HG03108 (cell line): Measurements from ENCODE around the gene HEXIM1.
A peak's percentile ranks its signal among the peaks of the same experiment; 100 is the strongest.

Experiments
- ATAC-seq: cut with Tn5 transposase; IDR thresholded peaks from one replicate; pipeline ENCODE4 v1.9.1; 2021; ENCODE audit warnings: moderate library complexity; ENCODE audit not compliant: unreplicated experiment

Gene HEXIM1

DNA sequence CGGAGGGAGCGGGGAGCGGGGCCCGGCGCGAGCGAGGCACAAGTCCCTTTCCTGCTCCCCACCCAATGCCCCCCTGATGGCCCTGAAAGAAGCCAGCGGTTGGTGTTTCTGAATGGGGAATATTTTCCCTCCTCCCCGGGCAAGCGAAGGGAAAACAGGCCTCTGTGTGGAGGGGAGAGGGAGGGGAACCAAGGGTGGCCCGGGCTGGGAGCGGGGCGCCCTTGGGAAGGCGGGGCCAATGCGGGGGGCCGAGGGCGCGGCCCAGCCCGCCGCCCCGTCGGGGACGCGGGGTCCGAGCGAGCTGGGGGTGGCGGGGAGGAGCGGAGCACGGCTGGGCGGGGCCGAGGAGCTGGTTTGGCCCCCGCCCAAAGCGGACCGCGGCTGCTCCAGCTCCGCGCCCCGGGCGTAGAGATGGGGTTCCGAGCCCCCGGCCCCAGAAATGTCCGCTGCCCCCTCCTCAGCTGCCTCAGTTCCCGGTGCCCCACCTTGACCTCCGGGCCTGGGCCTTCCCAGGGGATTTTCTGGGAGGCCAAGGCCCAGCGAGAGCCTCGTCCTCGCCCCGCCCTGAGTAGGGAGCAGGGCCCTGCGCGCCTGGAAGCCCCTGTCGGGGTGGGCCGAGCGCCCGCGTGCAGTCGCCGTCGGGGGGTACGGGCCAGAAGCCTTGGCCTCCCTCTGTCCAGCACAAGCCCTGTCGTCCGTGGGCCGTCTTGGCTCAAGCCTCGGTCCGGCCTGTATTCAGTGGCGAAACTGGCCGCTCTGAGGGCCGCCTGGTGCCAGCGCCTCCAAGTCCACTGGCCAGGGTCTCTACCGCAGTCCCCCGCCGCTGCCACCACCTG is 3.9 kb upstream of the HEXIM1 start:
- no peak for ATAC-seq

DNA sequence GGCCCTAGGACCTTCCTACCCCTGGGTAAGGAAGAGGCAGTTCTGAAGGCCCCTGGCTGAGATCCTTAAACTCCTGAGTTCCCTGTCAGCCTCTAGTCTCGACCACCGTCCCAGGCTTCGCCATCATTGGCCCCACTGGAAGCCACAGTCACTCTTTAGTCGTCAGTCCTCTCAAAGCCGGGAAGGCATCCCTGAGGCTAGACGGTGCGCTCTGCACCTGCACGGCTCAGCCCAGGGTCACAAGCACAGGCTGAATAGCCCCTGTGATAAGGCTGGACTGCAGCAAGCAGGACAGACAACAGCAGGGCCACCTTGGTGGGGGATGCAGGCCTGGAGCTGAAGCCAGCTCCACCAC is 3.3 kb upstream of the HEXIM1 start:
- no peak for ATAC-seq

DNA sequence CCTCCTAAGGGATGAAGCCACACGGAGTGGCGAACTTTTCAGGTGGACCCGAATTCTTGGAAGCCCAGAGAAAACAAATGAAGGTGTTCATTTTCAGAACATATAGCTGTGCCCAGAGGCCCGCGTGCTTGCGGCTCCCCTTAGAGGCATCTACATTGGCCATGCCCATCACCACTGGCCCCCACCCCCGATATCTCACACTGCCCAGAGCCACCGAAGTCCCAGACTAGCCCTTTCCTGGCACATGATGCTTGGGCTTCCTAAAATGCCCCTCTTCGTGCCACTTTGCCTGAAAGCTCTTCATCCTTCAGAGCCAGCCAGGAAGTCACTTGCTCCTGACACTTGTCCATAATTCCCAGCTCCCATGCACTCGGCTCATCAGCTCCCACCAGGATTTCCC is 2.1 kb upstream of the HEXIM1 start:
- ATAC-seq = no peak

DNA sequence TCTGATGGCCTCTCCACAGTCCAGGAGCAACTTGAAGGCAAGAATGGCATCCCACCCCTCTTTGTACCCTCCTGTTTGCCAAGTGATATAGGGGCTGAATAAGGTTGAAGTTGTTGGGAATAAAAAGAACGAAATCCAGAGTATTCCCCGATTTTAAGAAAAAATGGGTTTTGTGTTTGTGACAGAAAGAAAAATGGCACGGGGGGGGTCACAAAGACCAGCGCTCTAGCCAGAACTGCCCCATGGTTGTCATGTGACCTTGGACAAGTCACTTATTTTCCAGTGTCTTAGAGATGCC is 1.7 kb upstream of the HEXIM1 start:
- no peak for ATAC-seq

DNA sequence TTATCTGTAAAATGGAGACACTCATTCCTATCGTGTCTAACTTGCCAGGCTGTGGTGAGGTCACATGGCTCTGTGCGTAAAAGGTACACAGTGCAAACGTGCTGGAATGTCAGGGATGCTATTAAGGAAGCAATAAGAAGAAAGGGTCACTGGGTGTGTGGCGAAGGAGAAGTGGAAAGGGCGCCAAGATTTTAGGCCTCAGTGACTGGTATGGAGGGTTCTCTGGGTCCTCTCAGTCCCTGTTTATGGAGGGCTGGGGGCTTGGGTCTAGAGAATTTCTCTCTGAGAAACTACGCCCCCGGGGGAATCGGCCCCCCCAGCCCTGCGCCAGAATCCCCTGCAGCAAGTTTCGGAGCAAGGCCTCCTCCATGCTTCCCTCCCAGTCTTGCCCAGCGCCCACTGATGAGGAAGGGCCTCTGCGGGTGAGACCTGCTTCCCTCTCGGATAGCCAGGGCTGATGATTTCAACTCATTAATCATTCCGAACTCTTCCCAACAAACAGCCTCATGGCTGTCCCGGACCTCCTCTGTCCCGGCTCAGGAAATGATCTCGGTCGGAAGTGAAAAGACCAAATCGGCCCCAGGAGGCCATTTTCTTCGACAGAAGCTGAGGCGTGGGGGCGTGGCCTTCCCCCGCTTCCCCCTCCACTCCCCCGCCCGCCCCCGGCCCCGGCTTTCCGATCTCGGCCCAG is 1.2 kb upstream of the HEXIM1 start:
- ATAC-seq = no peak

DNA sequence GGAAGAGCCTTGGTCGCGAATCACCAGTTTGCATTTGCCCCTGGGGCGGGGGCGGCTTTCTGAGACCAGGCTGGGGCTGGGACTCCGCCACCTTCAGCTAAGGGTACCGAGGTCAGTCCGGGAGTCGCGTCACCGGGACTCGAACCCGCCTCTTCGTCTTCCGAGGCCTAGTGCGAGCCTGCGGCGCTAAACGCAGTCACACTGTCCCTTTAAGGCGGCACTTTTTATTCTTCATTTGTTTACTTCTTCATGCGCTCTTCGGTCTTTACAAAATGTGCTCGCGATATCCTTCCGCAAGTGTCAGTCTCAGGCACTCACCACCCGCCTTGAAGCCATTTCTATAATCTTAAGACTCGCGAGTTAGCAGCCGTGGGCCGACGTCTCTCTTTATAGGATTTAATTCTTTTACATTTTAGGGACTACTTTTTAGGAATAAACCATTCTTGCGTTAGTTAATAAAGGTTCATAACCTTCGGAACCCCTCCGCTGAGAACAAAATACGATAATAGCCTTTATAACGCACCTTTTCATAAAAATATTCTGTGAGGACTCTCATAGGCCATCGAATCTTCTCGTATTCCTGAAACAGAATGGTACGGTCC is 593 bp upstream of the HEXIM1 start:
- no peak for ATAC-seq

DNA sequence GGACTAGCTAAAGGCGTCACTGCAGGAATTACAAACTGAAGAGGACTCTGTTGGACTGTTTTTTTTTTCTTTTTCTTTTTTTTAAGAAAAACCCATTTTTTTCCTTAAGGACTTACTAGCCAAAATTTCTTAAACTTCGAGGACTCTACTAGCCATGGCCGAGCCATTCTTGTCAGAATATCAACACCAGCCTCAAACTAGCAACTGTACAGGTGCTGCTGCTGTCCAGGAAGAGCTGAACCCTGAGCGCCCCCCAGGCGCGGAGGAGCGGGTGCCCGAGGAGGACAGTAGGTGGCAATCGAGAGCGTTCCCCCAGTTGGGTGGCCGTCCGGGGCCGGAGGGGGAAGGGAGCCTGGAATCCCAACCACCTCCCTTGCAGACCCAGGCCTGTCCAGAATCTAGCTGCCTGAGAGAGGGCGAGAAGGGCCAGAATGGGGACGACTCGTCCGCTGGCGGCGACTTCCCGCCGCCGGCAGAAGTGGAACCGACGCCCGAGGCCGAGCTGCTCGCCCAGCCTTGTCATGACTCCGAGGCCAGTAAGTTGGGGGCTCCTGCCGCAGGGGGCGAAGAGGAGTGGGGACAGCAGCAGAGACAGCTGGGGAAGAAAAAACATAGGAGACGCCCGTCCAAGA is 878 bp downstream of the HEXIM1 start:
- peak; percentile 30 for ATAC-seq

DNA sequence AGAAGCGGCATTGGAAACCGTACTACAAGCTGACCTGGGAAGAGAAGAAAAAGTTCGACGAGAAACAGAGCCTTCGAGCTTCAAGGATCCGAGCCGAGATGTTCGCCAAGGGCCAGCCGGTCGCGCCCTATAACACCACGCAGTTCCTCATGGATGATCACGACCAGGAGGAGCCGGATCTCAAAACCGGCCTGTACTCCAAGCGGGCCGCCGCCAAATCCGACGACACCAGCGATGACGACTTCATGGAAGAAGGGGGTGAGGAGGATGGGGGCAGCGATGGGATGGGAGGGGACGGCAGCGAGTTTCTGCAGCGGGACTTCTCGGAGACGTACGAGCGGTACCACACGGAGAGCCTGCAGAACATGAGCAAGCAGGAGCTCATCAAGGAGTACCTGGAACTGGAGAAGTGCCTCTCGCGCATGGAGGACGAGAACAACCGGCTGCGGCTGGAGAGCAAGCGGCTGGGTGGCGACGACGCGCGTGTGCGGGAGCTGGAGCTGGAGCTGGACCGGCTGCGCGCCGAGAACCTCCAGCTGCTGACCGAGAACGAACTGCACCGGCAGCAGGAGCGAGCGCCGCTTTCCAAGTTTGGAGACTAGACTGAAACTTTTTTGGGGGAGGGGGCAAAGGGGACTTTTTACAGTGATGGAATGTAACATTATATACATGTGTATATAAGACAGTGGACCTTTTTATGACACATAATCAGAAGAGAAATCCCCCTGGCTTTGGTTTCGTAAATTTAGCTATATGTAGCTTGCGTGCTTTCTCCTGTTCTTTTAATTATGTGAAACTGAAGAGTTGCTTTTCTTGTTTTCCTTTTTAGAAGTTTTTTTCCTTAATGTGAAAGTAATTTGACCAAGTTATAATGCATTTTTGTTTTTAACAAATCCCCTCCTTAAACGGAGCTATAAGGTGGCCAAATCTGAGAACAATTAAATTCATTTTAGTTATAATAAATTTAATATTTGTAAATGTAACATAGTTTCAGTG is 1.7 kb downstream of the HEXIM1 start:
- ATAC-seq = no peak

DNA sequence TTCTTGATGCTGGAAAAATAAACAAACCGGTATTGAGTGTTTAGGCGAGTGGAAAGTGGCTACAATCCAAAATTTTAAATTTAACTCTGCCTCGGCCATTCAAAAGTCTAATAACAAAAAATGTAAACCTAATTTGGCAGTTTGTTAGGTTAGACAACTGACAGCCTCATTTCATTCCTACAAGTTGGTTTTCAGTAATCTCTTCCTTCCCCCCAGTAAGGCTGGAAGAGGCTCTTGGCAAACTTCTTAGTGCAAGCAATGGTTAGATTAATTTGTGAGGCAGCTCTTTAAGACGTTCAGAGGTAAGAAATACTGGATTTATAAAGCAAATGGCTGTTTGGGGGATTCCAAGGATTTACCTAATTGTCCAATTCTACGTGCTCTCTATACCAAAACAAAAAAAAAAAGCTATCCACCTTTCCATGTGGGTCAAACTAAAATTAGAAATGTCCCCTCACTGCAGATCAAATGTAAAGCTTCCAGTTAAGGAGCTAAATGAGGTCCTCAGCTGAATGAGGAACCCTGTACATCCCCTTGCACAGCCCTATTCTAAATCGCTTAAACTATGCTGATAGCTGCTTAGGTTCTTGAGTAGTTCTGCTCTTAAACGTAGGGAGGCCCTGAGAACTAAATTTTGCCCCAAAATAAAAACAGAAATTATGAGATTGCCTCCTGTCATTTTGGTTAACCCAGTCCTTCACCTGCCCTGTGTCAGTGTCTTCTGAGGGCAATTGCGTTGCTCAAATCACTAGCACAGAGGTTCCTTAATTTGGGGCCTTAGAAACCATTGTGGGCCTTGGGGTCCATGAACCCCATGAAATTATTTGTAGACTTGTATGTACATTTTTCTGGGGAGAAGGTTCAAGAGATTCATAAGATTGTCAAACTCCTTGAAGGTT is 2.9 kb downstream of the HEXIM1 start:
- no peak for ATAC-seq

DNA sequence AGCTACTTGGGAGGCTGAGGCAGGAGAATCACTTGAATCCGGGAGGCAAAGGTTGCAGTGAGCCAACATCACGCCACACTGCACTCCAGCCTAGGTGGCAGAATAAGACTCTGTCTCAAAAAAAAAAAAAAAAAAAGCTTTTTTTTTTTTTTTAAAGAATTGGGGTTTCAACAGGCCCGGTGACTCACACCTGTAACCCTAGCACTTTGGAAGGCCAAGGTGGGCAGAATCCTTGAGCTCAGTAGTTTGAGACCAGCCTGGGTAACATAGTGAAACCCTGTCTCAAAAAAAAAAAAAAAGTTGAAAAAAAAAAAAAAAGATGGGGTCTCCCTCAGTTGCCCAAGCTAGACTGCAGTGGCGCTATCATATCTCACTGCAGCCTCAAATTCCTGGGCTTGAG is 6.8 kb downstream of the HEXIM1 start:
- ATAC-seq = no peak

DNA sequence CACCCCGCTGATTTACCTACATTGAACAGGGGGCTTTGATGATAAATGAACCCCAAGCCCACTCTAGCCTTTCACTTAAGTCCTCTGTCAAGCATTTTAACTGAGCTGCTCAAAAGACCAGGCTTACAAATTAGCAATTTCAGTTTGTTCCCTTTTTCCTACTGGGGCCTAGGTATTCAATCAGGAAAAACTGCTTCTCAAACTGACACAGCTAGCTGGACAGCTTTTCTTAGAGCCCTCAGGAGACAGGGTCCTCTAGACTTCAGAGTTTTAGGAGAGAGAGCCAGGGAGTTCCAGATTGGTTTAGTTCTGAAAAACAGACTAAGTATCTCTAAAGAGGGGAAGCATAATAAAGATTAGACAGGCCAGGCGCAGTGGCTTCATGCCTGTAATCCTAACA is 7.2 kb downstream of the HEXIM1 start:
- ATAC-seq = no peak

DNA sequence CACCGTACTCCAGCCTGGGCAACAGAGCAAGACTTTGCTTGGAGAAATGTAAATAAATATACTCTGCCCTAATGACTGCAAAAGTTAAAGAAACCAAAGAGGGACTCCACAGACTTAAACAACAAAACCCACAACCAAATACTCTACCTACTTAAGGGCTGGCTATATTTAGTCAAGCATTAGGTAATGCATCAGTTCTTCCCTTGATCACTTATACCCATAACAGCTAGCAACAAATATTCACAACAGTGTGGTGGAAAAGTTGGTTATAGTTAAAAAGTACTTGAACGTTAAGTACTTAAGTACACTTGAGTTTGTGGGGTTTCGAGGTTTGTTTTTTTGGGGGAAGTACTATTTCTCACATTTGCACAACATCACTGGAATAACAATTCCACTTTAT is 8.0 kb downstream of the HEXIM1 start:
- ATAC-seq = no peak

DNA sequence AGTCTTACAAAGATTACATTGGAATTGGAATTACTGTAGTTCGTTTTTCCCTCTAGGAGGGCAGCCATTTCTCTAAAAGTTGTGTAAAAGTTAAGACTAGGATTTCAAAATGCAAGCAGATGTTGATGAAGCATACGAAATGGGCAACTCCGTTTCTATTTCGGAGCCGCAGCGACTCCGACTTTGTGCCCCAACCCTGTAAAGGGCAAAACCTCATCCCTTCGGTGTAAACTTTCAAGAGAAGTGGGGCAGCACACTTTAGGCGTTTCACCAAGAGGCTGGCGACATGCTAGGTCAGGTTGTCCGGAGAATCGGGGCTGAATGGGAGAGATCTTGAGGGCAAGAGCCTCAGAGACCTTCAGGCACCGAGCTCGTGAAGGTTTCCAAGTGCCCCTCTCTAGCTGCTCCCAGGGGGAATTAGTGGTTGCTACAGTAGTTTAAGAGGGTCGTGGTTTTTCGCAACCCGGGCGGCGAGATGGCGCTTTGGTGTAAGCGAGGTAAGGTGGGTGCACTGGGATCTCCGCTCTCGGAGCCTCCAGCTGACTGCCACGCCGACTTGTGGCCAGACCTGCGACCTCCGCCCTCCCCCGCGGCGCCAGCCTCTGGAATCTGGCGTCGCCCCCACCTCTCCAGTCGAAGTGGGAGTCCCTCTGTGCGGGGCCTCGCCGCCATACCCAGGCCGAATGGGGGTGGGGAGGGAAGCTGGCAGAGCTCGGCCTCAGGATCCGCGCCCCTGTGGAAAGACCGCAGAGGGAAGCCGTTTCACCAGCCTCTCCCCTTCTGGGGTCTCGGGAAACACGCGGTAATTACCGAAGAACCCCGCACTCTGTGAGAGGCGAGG is 12.4 kb downstream of the HEXIM1 start:
- peak; percentile 21 for ATAC-seq

DNA sequence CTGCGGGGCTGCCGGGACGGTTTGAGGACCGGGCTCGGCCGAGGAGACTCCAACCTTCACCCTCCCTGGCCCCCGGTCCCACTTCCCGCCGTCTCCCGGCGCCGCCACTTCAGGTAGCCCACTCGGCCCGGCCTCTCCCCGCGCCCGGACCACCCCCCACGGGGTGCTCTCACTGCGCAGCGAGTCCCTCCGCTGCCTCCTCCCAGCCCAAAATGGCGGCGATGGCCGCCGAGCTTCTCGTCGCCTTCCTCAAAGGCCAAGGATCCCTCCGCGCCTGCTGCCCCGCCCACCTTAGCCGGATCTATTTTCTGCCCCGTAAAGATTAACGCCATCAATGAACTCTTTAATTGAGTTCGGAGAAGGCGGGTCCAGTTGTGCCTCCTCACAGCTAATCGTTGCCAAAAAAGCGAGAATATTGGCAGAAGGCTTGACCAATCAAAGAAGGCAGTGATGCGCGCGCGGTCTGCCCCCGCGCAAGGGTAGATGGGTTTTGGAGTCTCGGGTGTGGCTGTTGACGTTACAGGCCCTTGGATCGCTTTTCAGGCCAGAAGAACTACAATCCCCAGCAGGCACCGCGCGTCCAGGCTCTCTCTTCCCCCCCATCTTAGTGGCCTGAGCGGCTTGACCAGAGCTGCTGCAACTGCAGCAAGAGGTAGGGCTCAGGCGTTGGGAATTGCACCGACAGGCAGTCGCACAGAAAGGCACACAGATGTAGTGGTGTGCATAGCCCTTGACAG is 13.2 kb downstream of the HEXIM1 start, which contains the start of gene HEXIM2:
Gene HEXIM2, plus strand, starts transcription at position 588 of the 737 bp plus-strand sequence. CDS start 919 bp downstream, outside the sequence.
- ATAC-seq = peak; percentile 87

DNA sequence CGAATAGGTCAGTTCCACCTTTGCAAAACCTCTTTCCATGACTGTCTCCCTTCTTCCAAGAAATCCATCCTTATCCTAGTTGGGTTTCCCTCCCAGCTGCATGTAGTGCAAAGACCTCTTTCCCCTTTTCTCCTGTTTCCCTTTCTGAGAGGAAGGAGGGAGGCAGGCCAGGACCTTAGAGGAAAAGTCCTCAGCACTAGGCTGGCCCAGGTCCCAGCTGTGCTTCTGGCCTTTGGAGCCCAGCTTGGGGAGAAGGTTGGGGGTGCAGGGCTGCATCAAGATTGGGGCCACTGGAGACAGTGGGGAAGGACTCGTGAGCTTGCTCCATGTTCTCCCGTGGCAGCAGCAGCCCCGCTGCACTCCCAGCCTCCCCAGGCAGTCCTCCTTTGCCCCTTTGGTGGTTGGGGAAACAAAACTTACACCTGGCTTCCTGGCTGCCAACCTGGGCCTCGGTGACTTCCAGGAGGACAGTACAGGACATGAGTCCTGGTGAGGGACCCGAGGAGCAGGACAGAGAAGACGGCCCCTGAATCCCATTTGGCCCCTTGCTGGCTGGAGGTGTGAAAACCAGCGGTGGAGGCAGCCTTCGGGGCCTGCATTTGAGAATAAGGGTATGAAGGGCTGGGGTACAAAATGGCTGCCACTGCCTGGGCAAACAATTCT is 13.9 kb downstream of the HEXIM1 start:
- no peak for ATAC-seq

DNA sequence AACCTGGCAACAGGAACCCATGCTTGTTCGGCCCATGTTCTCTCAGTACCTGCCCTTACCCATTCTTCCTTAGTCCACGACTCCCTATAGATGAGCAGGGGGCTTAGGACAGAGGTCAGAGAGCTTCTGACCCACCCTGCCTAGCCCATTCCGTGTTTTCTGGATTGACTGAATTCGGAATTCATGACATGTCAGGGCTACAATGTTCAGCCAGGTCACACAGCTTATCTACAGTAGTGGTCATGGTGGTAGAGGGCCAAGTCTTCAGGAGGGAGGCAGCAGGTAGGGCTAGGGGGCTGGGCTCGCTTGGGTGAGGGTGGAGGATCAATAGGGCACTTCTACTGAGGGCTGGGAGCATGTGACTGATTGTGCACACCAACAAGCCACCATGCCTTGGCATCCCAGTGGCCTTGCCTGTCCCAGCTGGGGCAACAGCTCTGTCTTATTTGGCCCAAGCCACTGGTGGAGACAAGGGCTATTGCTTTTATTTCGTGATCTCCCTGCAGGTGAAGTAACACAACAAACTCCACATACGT is 16.5 kb downstream of the HEXIM1 start:
- ATAC-seq = no peak
